H1 (cell line): ENCODE results near the gene UMAD1. TPM values are rescaled to one million over a fixed set of nuclear protein-coding genes. Genes with fewer than 3 reads are reported as not detected.

Experiments used
- CTCF ChIA-PET: fragments of 300-600 bp; sonication (Branson Sonifier 250); formaldehyde crosslinking; loops from one replicate; lab custom pipeline; 2021; ENCODE audit not compliant: partially characterized antibody; lab: Charles Lee
- POLR2A ChIA-PET: fragments of 300-600 bp; sonication (Branson Sonifier 250); formaldehyde crosslinking; loops from one replicate; lab custom pipeline; 2021; ENCODE audit warnings: inconsistent platforms; ENCODE audit not compliant: partially characterized antibody; lab: Charles Lee
- DNase-seq, 2 experiments: peaks; one replicate each; pipeline versions ENCODE4 v3.0.0 to v3.0.0-alpha.2; 2010 to 2022; ENCODE audit warnings: low spot score in 2 of 2, low read depth in 1 of 2, mixed read lengths in 1 of 2
- FAIRE-seq: peaks from 2 replicates; lab custom pipeline; 2011; peaks lifted over from hg19 to GRCh38; lab: Jason Lieb, UNC
- H2AFZ ChIP-seq: 2 replicates; pipeline ENCODE4 v1.8.1; 2012; ENCODE audit warnings: low read length, inconsistent platforms
- H2AK5ac ChIP-seq: 2 replicates; pipeline ENCODE4 v1.6.1; 2013; ENCODE audit warnings: low read depth, low read length
- H2BK120ac ChIP-seq: replicated peaks from 2 replicates; pipeline ENCODE3; 2013; ENCODE audit warnings: low read depth, low read length, inconsistent platforms
- H2BK12ac ChIP-seq: 2 replicates; pipeline ENCODE4 v1.6.1; 2013; ENCODE audit warnings: low read depth, low read length
- H2BK15ac ChIP-seq: 2 replicates; pipeline ENCODE4 v1.6.1; 2013; ENCODE audit warnings: low read length
- H2BK20ac ChIP-seq: 2 replicates; pipeline ENCODE4 v1.6.1; 2013; ENCODE audit warnings: low read length
- H2BK5ac ChIP-seq: 2 replicates; pipeline ENCODE4 v1.6.1; 2013; ENCODE audit warnings: low read depth, low read length
- H3K14ac ChIP-seq: 2 replicates; pipeline ENCODE4 v1.6.1; 2013; ENCODE audit warnings: inconsistent platforms; ENCODE audit not compliant: insufficient read length
- H3K18ac ChIP-seq: 2 replicates; pipeline ENCODE4 v1.6.1; 2013; ENCODE audit warnings: low read length; ENCODE audit errors: extremely low read depth
- H3K23ac ChIP-seq: 2 replicates; pipeline ENCODE4 v1.6.1; 2013; ENCODE audit warnings: inconsistent platforms; ENCODE audit not compliant: insufficient read length
- H3K23me2 ChIP-seq: 2 replicates; pipeline ENCODE4 v1.6.1; 2013; ENCODE audit warnings: low read depth, low read length
- H3K27ac ChIP-seq: 2 replicates; pipeline ENCODE4 v1.6.1; 2011; ENCODE audit warnings: low read depth, low read length, inconsistent platforms
- H3K27me3 ChIP-seq, 4 experiments: replicated peaks in 1 of 4; 1 replicate in 1 of 4; 2 replicates in 3 of 4; pipeline versions ENCODE4 v1.6.1 to v1.8.1; 2011 to 2013; ENCODE audit warnings: low read length in 3 of 4, mild to moderate bottlenecking in 3 of 4, inconsistent platforms in 2 of 4, mixed read lengths in 2 of 4, moderate library complexity in 1 of 4; ENCODE audit not compliant: control insufficient read depth in 3 of 4, insufficient read depth in 3 of 4; ENCODE audit errors: extremely low read depth in 1 of 4
- H3K36me3 ChIP-seq, 4 experiments: 2 replicates each; pipeline versions ENCODE4 v1.6.1 to v1.8.1; 2011 to 2013; ENCODE audit warnings: mild to moderate bottlenecking in 4 of 4, low read length in 3 of 4, moderate library complexity in 2 of 4, control low read depth in 1 of 4, inconsistent platforms in 1 of 4; ENCODE audit not compliant: insufficient read depth in 4 of 4, control insufficient read depth in 2 of 4
- H3K4ac ChIP-seq: replicated peaks from 2 replicates; pipeline ENCODE3; 2013; ENCODE audit warnings: low read length, low read depth, mixed read lengths, inconsistent platforms; ENCODE audit not compliant: insufficient read length
- H3K4me1 ChIP-seq, 4 experiments: replicated peaks in 1 of 4; 1 replicate in 1 of 4; 2 replicates in 3 of 4; pipeline versions ENCODE4 v1.6.1 to v1.8.1; 2011 to 2013; ENCODE audit warnings: low read length in 3 of 4, inconsistent platforms in 2 of 4, mixed read lengths in 1 of 4; ENCODE audit not compliant: insufficient read depth in 4 of 4, control insufficient read depth in 3 of 4
- H3K4me2 ChIP-seq, 2 experiments: 2 replicates each; pipeline versions ENCODE4 v1.6.1 to v1.8.1; 2011 to 2013; ENCODE audit warnings: low read depth in 2 of 2, low read length in 2 of 2, control low read depth in 1 of 2, inconsistent platforms in 1 of 2, mild to moderate bottlenecking in 1 of 2; ENCODE audit not compliant: insufficient read depth in 1 of 2
- H3K4me3 ChIP-seq, 4 experiments: fragments of 200-600, 300-600 bp in 1 of 4; sonication (generic), shearing (Covaris generic), sonication (Bioruptor Twin) in 1 of 4; 2 replicates each; pipeline versions ENCODE4 v1.5.1 to v1.8.1; 2011 to 2016; ENCODE audit warnings: low read length in 4 of 4, low read depth in 3 of 4, control low read depth in 2 of 4, inconsistent platforms in 2 of 4, mild to moderate bottlenecking in 2 of 4, mixed read lengths in 1 of 4, moderate library complexity in 1 of 4; ENCODE audit not compliant: insufficient read depth in 2 of 4; ENCODE audit errors: extremely low read depth in 1 of 4
- H3K56ac ChIP-seq: replicated peaks from 2 replicates; pipeline ENCODE3; 2013; ENCODE audit warnings: low read depth, mild to moderate bottlenecking, mixed read lengths, low read length, inconsistent platforms; ENCODE audit not compliant: insufficient read length
- H3K79me1 ChIP-seq: 2 replicates; pipeline ENCODE4 v1.6.1; 2013; ENCODE audit warnings: low read depth, low read length, control low read depth
- H3K79me2 ChIP-seq, 2 experiments: 2 replicates each; pipeline versions ENCODE4 v1.6.1 to v1.8.1; 2012 to 2013; ENCODE audit warnings: low read length in 2 of 2, mild to moderate bottlenecking in 2 of 2, inconsistent platforms in 1 of 2; ENCODE audit not compliant: insufficient read depth in 2 of 2, control insufficient read depth in 1 of 2
- H3K9ac ChIP-seq, 4 experiments: replicated peaks in 1 of 4; 1 replicate in 1 of 4; 2 replicates in 3 of 4; pipeline versions ENCODE4 v1.6.1 to v1.8.1; 2011 to 2013; ENCODE audit warnings: low read depth in 3 of 4, low read length in 3 of 4, control low read depth in 2 of 4, mild to moderate bottlenecking in 2 of 4, moderate library complexity in 2 of 4, inconsistent platforms in 1 of 4; ENCODE audit errors: extremely low read depth in 1 of 4
- H3K9me3 ChIP-seq, 2 experiments: 2 replicates each; pipeline versions ENCODE4 v1.6.1 to v1.8.1; 2012 to 2013; ENCODE audit warnings: mild to moderate bottlenecking in 2 of 2, moderate library complexity in 2 of 2, control low read depth in 1 of 2, inconsistent platforms in 1 of 2, low read depth in 1 of 2, low read length in 1 of 2, mixed read lengths in 1 of 2; ENCODE audit not compliant: insufficient read depth in 2 of 2
- H4K20me1 ChIP-seq, 2 experiments: replicated peaks in 1 of 2; 2 replicates each; pipeline versions ENCODE3 to v1.8.1; 2011 to 2013; ENCODE audit warnings: inconsistent platforms in 2 of 2, low read length in 2 of 2, mild to moderate bottlenecking in 1 of 2; ENCODE audit not compliant: insufficient read depth in 2 of 2, control insufficient read depth in 1 of 2
- H4K5ac ChIP-seq: 2 replicates; pipeline ENCODE4 v1.6.1; 2013; ENCODE audit warnings: low read length, low read depth, mixed read lengths, inconsistent platforms; ENCODE audit not compliant: insufficient read length
- H4K8ac ChIP-seq: 2 replicates; pipeline ENCODE4 v1.8.0; 2013; ENCODE audit warnings: mild to moderate bottlenecking, moderate library complexity, low read length, inconsistent platforms; ENCODE audit not compliant: insufficient read depth; ENCODE audit errors: extremely low read depth
- H4K91ac ChIP-seq: replicated peaks from 2 replicates; pipeline ENCODE3; 2013; ENCODE audit warnings: low read length, mixed read lengths, inconsistent platforms; ENCODE audit not compliant: insufficient read length
- SAP30 ChIP-seq: fragments of 300-600 bp; sonication (generic); IDR thresholded peaks from 2 replicates; pipeline ENCODE4 v1.7.1; 2012; ENCODE audit warnings: low read length, moderate library complexity, mild to moderate bottlenecking, inconsistent platforms; ENCODE audit not compliant: insufficient read depth, insufficient replicate concordance
- SP2 ChIP-seq: IDR thresholded peaks from 2 replicates; pipeline ENCODE4 v1.6.1; 2012; ENCODE audit warnings: mild to moderate bottlenecking, low read length, inconsistent platforms
- WGBS, 2 experiments: shearing (Covaris generic) in 1 of 2; methylation state at CpG; one replicate each; pipeline versions ENCODE4 v1.1.6 to v1.1.7; 2013 to 2015; ENCODE audit warnings: low lambda C conversion rate in 2 of 2, mixed read lengths in 2 of 2, inconsistent platforms in 1 of 2, low coverage in 1 of 2, missing lambda C conversion rate in 1 of 2; ENCODE audit not compliant: insufficient replicate concordance in 2 of 2, insufficient coverage in 1 of 2, insufficient read length in 1 of 2; ENCODE audit errors: extremely low coverage in 1 of 2, missing lambda C conversion rate in 1 of 2; 5-methylcytosine and 5-hydroxymethylcytosine counted together
- polyA plus RNA-seq, 7 experiments: library from polyadenylated mRNA; depleted of rRNA in 3 of 7; stranded (reverse) in 5 of 7; unstranded in 2 of 7; fragments of >200 nt in 5 of 7; fragments of 200-250 nt in 2 of 7; gene quantifications; 1 replicate in 5 of 7; 2 replicates in 1 of 7; 4 replicates in 1 of 7; pipeline versions ENCODE4 v1.2.1 to v1.2.3, GENCODE V29; 2011 to 2013; ENCODE audit warnings: missing spikeins in 2 of 7, mixed read lengths in 2 of 7
- total RNA-seq: library from RNA; stranded (reverse); fragmentation: NEBNext Ultra II Directional; extraction: Animal tissue kit (Norgen Biotek cat#: 25700); gene quantifications from 2 replicates; pipeline ENCODE4 v1.2.1, GENCODE V29; 2021

The UMAD1 gene
- total and polyA plus RNA-seq, 2 of the 8 experiments (the other 6 are each of a cell fraction or from before 2014, with no cell fraction given), result 10.4 to 12.3 TPM

GRCh38 chr7:7783001-7783400 is 142.4 kb downstream of the UMAD1 start:
- POLR2A ChIA-PET, result no interaction called here
- H3K9ac ChIP-seq, result no peak overlapping the region
- no peak for FAIRE-seq

More at GRCh38 chr7:7783001-7783400, 142.4 kb downstream of the UMAD1 start:
- no peaks in the 10 kb centered on the region for H3K79me1 ChIP-seq
- H2BK5ac ChIP-seq, result no peak overlapping the region
- H2BK12ac ChIP-seq, result no peak overlapping the region
- H4K91ac ChIP-seq, result no peak overlapping the region
- no peak overlapping the region for H4K5ac ChIP-seq
- no peak overlapping the region for H3K4me3 ChIP-seq
- H3K14ac ChIP-seq, result no peak overlapping the region
- no peak overlapping the region for H3K27ac ChIP-seq
- H2BK15ac ChIP-seq, result no peak overlapping the region
- no peak overlapping the region for H3K4me2 ChIP-seq
- no peak for DNase-seq
- no peaks in the 10 kb centered on the region for H3K36me3 ChIP-seq
- H2AFZ ChIP-seq, result no peak overlapping the region
- H2BK20ac ChIP-seq, result no peak overlapping the region
- 94% methylated on average over 1 of the region's 1 CpG; no CpG with 5 or more reads in 1 of the 2 experiments for WGBS, 2 experiments
- no peak overlapping the region for H3K4ac ChIP-seq
- no peak overlapping the region for H4K8ac ChIP-seq
- H3K23me2 ChIP-seq, result no peaks in the 10 kb centered on the region; the same call in 1 of the 2 replicates
- TF ChIP-seq SP2, result no peak
- TF ChIP-seq SAP30, result no peak
- CTCF ChIA-PET, result interaction anchor here (0.6 kb wide), 1 partner anchor 52 kb away, joined by 4 read pairs; no protein-coding TSS in a partner anchor
- no peak overlapping the region for H3K18ac ChIP-seq
- H3K4me1 ChIP-seq, result no peaks in the 10 kb centered on the region
- no peak overlapping the region for H2AK5ac ChIP-seq
- H3K27me3 ChIP-seq, result no peaks in the 10 kb centered on the region; a peak in 1 of 7 replicates
- no peak overlapping the region for H2BK120ac ChIP-seq
- no peaks in the 10 kb centered on the region for H3K9me3 ChIP-seq
- H3K79me2 ChIP-seq, result no peaks in the 10 kb centered on the region
- H4K20me1 ChIP-seq, result no peaks in the 10 kb centered on the region
- H3K56ac ChIP-seq, result no peak overlapping the region
- no peak overlapping the region for H3K23ac ChIP-seq
